OCI-LY1 (cell line): ENCODE results near the gene PRPF19.

Experiments
- H2AFZ ChIP-seq: fragments of 200-600 bp; sonication (generic), shearing (Covaris generic); 2 replicates; pipeline ENCODE4 v1.6.0; 2014; ENCODE audit warnings: antibody characterized with exemption, mild to moderate bottlenecking, low read length
- H3F3A ChIP-seq: fragments of 200-600 bp; sonication (generic), shearing (Covaris generic); 2 replicates; pipeline ENCODE4 v1.6.0; 2014; ENCODE audit warnings: mild to moderate bottlenecking, antibody characterized with exemption, low read length, moderate library complexity; ENCODE audit not compliant: insufficient read depth
- H3K27ac ChIP-seq: fragments of 200-600 bp; sonication (generic); 2 replicates; pipeline ENCODE4 v1.5.1; 2014; ENCODE audit warnings: low read length, mixed run types, mild to moderate bottlenecking, low read depth; ENCODE audit not compliant: poor library complexity, severe bottlenecking
- H3K27me3 ChIP-seq: fragments of 200-600 bp; sonication (generic); 2 replicates; pipeline ENCODE4 v1.6.0; 2014; ENCODE audit warnings: antibody characterized with exemption, mild to moderate bottlenecking, low read length, moderate library complexity; ENCODE audit not compliant: insufficient read depth
- H3K36me3 ChIP-seq: fragments of 200-600 bp; sonication (generic); 2 replicates; pipeline ENCODE4 v1.6.1; 2014; ENCODE audit warnings: mild to moderate bottlenecking, antibody characterized with exemption, low read length, moderate library complexity, mixed read lengths; ENCODE audit not compliant: insufficient read depth
- H3K4me1 ChIP-seq: fragments of 200-600 bp; sonication (generic); 2 replicates; pipeline ENCODE4 v1.5.1; 2014; ENCODE audit warnings: mild to moderate bottlenecking, low read length, moderate library complexity; ENCODE audit not compliant: insufficient read depth, severe bottlenecking
- H3K4me2 ChIP-seq: fragments of 200-600 bp; sonication (generic), shearing (Covaris generic); 2 replicates; pipeline ENCODE4 v1.6.1; 2014; ENCODE audit warnings: low read length
- H3K4me3 ChIP-seq: fragments of 200-600 bp; sonication (generic); 2 replicates; pipeline ENCODE4 v1.5.1; 2014; ENCODE audit warnings: low read length, low read depth, mild to moderate bottlenecking, mixed read lengths; ENCODE audit not compliant: poor library complexity, severe bottlenecking
- H3K79me2 ChIP-seq: fragments of 200-600 bp; shearing (Covaris generic); 2 replicates; pipeline ENCODE4 v1.6.1; 2016; ENCODE audit warnings: mixed run types, low read length, mixed read lengths; ENCODE audit not compliant: insufficient read depth
- H3K9ac ChIP-seq: fragments of 200-600 bp; sonication (generic), shearing (Covaris generic); 2 replicates; pipeline ENCODE4 v1.6.1; 2014; ENCODE audit warnings: mild to moderate bottlenecking, low read length, mixed read lengths
- H3K9me2 ChIP-seq: fragments of 200-600 bp; sonication (generic), shearing (Covaris generic); 2 replicates; pipeline ENCODE4 v1.6.1; 2014; ENCODE audit warnings: low read depth, mild to moderate bottlenecking, low read length, mixed read lengths
- H3K9me3 ChIP-seq: fragments of 200-600 bp; shearing (Covaris generic); 2 replicates; pipeline ENCODE4 v1.6.1; 2014; ENCODE audit warnings: low read length, mixed read lengths
- H4K20me1 ChIP-seq: fragments of 200-600 bp; sonication (generic), shearing (Covaris generic); 2 replicates; pipeline ENCODE4 v1.6.0; 2016; ENCODE audit warnings: mild to moderate bottlenecking, low read length; ENCODE audit not compliant: insufficient read depth
- EZH2 ChIP-seq: fragments of 200-600 bp; sonication (generic), shearing (Covaris generic); IDR thresholded peaks from 2 replicates; pipeline ENCODE4 v1.8.0; 2017; ENCODE audit warnings: borderline replicate concordance, mixed run types, mild to moderate bottlenecking, antibody characterized with exemption, low read length, moderate library complexity, mixed read lengths
- TF ChIP-seq, protein P1 (sequence below): fragments of 200-600 bp; sonication (generic), shearing (Covaris generic); IDR thresholded peaks from 2 replicates; pipeline ENCODE4 v1.5.1; 2017; ENCODE audit warnings: mild to moderate bottlenecking, antibody characterized with exemption, low read length, moderate library complexity, mixed read lengths

The PRPF19 gene

DNA sequence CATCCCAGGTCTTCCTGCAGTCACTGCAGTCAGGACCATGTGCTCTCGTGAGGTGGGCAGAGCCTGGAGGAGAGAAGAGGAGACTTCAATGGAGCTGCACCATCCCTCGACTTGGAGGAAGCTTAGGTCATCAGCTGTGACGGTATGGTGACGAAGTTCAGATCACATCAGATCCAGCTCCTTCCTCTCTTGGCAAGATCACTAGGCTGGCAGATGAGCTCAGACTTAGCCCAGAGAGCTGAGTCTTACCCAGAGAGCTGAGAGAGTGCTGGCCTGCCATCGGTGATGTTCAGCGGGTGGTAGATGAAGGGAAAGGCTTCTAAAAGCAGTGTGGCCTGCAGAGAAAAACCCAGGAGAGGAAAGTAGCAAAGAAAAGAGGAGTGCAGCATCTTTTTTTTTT is 47.4 kb upstream of the PRPF19 start:
- Histone ChIP-seq H3K4me2 (no peak overlapping the region), H3K9me2 (no peaks in the 10 kb centered on the region), H3K36me3 (no peaks in the 10 kb centered on the region), H3K9ac (no peak overlapping the region), H2AFZ (no peak overlapping the region), H3F3A (no peaks in the 10 kb centered on the region), H3K4me1 (peaks cover 12% of the 10 kb centered on the region), H3K9me3 (no peaks in the 10 kb centered on the region), H3K79me2 (no peaks in the 10 kb centered on the region), H3K4me3 (no peak overlapping the region), H4K20me1 (no peaks in the 10 kb centered on the region), H3K27ac (no peak overlapping the region), H3K27me3 (peaks cover 4% of the 10 kb centered on the region; the same call in 1 of the 2 replicates)
- TF ChIP-seq EZH2 = no peak
- TF ChIP-seq, protein P1, sequence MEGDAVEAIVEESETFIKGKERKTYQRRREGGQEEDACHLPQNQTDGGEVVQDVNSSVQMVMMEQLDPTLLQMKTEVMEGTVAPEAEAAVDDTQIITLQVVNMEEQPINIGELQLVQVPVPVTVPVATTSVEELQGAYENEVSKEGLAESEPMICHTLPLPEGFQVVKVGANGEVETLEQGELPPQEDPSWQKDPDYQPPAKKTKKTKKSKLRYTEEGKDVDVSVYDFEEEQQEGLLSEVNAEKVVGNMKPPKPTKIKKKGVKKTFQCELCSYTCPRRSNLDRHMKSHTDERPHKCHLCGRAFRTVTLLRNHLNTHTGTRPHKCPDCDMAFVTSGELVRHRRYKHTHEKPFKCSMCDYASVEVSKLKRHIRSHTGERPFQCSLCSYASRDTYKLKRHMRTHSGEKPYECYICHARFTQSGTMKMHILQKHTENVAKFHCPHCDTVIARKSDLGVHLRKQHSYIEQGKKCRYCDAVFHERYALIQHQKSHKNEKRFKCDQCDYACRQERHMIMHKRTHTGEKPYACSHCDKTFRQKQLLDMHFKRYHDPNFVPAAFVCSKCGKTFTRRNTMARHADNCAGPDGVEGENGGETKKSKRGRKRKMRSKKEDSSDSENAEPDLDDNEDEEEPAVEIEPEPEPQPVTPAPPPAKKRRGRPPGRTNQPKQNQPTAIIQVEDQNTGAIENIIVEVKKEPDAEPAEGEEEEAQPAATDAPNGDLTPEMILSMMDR = no peak

DNA sequence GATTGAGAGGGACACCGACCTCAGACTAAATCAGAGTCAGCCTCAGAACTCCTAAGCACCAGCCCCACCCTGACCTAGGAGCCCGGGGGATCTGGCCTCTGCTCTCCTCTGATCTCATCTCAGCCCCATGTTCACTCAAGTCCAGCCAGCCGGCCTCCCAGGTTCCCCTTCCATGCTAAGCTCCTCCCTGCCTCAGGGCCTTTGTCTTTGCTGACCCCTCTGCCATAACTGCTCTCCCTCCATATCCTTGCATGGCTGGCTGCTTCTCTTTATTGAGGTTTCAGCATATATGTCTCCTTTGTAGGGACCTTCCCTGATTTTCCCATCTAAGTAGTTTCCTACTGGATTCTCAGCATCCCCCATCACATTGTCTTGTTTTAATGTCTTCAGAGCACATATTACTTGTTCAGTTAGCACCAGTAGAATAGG is 46.4 kb upstream of the PRPF19 start:
- Histone ChIP-seq H3F3A (no peaks in the 10 kb centered on the region), H3K9ac (no peak overlapping the region), H3K36me3 (no peaks in the 10 kb centered on the region), H3K4me2 (no peak overlapping the region), H3K9me2 (no peaks in the 10 kb centered on the region), H3K4me1 (peaks cover 12% of the 10 kb centered on the region), H3K79me2 (no peaks in the 10 kb centered on the region), H2AFZ (no peak overlapping the region), H3K4me3 (no peak overlapping the region), H3K27me3 (no peaks in the 10 kb centered on the region; the same call in 1 of the 2 replicates), H3K9me3 (no peaks in the 10 kb centered on the region), H3K27ac (no peak overlapping the region), H4K20me1 (no peaks in the 10 kb centered on the region)
- no peak for TF ChIP-seq EZH2
- TF ChIP-seq, protein P1 = no peak

GRCh38 chr11:60951904-60952741 is 45.7 kb upstream of the PRPF19 start, which contains the start of gene SLC15A3:
SLC15A3 (minus strand) TSS chr11:60952176; CDS start chr11:60951551, 625 bp downstream.
- Histone ChIP-seq H3K9ac (peak within 1 kb of the TSS; percentile 22; the same call in 1 of the 2 replicates), H3F3A (no peaks in the 10 kb centered on the region), H3K27me3 (no peaks in the 10 kb centered on the region; the same call in 1 of the 2 replicates), H3K4me1 (peaks cover 12% of the 10 kb centered on the region), H3K36me3 (no peaks in the 10 kb centered on the region), H3K4me2 (peak within 1 kb of the TSS; percentile 46), H2AFZ (no peak within 1 kb of the TSS), H3K9me2 (no peaks in the 10 kb centered on the region), H3K9me3 (no peaks in the 10 kb centered on the region), H4K20me1 (no peaks in the 10 kb centered on the region), H3K79me2 (no peaks in the 10 kb centered on the region), H3K4me3 (peak within 1 kb of the TSS; percentile 34), H3K27ac (no peak within 1 kb of the TSS)
- TF ChIP-seq, protein P1 = no peak
- TF ChIP-seq EZH2 = no peak
